Gastroesophageal sphincter (tissue), 3 donors: Measurements from ENCODE around the gene SYNGAP1.

ENCODE experiments used
- CTCF ChIP-seq, 4 experiments: fragments of 200-600 bp in 2 of 4; fragments of 450-650 bp in 2 of 4; sonication (generic) in 1 of 4; IDR thresholded peaks; one replicate each; pipeline ENCODE4 v1.5.1; 2017 to 2019; ENCODE audit warnings: antibody characterized with exemption in 4 of 4, mild to moderate bottlenecking in 2 of 4, moderate library complexity in 2 of 4
- POLR2AphosphoS5 ChIP-seq: sonication (generic); formaldehyde crosslinking; IDR thresholded peaks from one replicate; pipeline ENCODE4 v1.6.1; 2017; ENCODE audit warnings: antibody characterized with exemption

- TF ChIP-seq CTCF (IDR thresholded peaks at IDR 0.05) (no peak), POLR2AphosphoS5 (no peak)
Observed at GRCh38 chr6:33420491-33421343, 852 bp downstream of the SYNGAP1 start.
